H1 (cell line): ENCODE measurements around the gene LYRM4. TPM values are rescaled to one million over a fixed set of nuclear protein-coding genes. Genes with fewer than 3 reads are reported as not detected.

Experiments
- CTCF ChIA-PET: fragments of 300-600 bp; sonication (Branson Sonifier 250); formaldehyde crosslinking; loops from one replicate; lab custom pipeline; 2021; ENCODE audit not compliant: partially characterized antibody; lab: Charles Lee
- POLR2A ChIA-PET: fragments of 300-600 bp; sonication (Branson Sonifier 250); formaldehyde crosslinking; loops from one replicate; lab custom pipeline; 2021; ENCODE audit warnings: inconsistent platforms; ENCODE audit not compliant: partially characterized antibody; lab: Charles Lee
- DNase-seq, 2 experiments: peaks; one replicate each; pipeline versions ENCODE4 v3.0.0 to v3.0.0-alpha.2; 2010 to 2022; ENCODE audit warnings: low spot score in 2 of 2, low read depth in 1 of 2, mixed read lengths in 1 of 2
- FAIRE-seq: peaks from 2 replicates; lab custom pipeline; 2011; peaks lifted over from hg19 to GRCh38; lab: Jason Lieb, UNC
- H2AFZ ChIP-seq: 2 replicates; pipeline ENCODE4 v1.8.1; 2012; ENCODE audit warnings: low read length, inconsistent platforms
- H2AK5ac ChIP-seq: 2 replicates; pipeline ENCODE4 v1.6.1; 2013; ENCODE audit warnings: low read depth, low read length
- H2BK120ac ChIP-seq: replicated peaks from 2 replicates; pipeline ENCODE3; 2013; ENCODE audit warnings: low read depth, low read length, inconsistent platforms
- H2BK12ac ChIP-seq: 2 replicates; pipeline ENCODE4 v1.6.1; 2013; ENCODE audit warnings: low read depth, low read length
- H2BK15ac ChIP-seq: 2 replicates; pipeline ENCODE4 v1.6.1; 2013; ENCODE audit warnings: low read length
- H2BK20ac ChIP-seq: 2 replicates; pipeline ENCODE4 v1.6.1; 2013; ENCODE audit warnings: low read length
- H2BK5ac ChIP-seq: 2 replicates; pipeline ENCODE4 v1.6.1; 2013; ENCODE audit warnings: low read depth, low read length
- H3K14ac ChIP-seq: 2 replicates; pipeline ENCODE4 v1.6.1; 2013; ENCODE audit warnings: inconsistent platforms; ENCODE audit not compliant: insufficient read length
- H3K18ac ChIP-seq: 2 replicates; pipeline ENCODE4 v1.6.1; 2013; ENCODE audit warnings: low read length; ENCODE audit errors: extremely low read depth
- H3K23ac ChIP-seq: 2 replicates; pipeline ENCODE4 v1.6.1; 2013; ENCODE audit warnings: inconsistent platforms; ENCODE audit not compliant: insufficient read length
- H3K23me2 ChIP-seq: 2 replicates; pipeline ENCODE4 v1.6.1; 2013; ENCODE audit warnings: low read depth, low read length
- H3K27ac ChIP-seq: 2 replicates; pipeline ENCODE4 v1.6.1; 2011; ENCODE audit warnings: low read depth, low read length, inconsistent platforms
- H3K27me3 ChIP-seq, 4 experiments: replicated peaks in 1 of 4; 1 replicate in 1 of 4; 2 replicates in 3 of 4; pipeline versions ENCODE4 v1.6.1 to v1.8.1; 2011 to 2013; ENCODE audit warnings: low read length in 3 of 4, mild to moderate bottlenecking in 3 of 4, inconsistent platforms in 2 of 4, mixed read lengths in 2 of 4, moderate library complexity in 1 of 4; ENCODE audit not compliant: control insufficient read depth in 3 of 4, insufficient read depth in 3 of 4; ENCODE audit errors: extremely low read depth in 1 of 4
- H3K36me3 ChIP-seq, 4 experiments: 2 replicates each; pipeline versions ENCODE4 v1.6.1 to v1.8.1; 2011 to 2013; ENCODE audit warnings: mild to moderate bottlenecking in 4 of 4, low read length in 3 of 4, moderate library complexity in 2 of 4, control low read depth in 1 of 4, inconsistent platforms in 1 of 4; ENCODE audit not compliant: insufficient read depth in 4 of 4, control insufficient read depth in 2 of 4
- H3K4ac ChIP-seq: replicated peaks from 2 replicates; pipeline ENCODE3; 2013; ENCODE audit warnings: low read length, low read depth, mixed read lengths, inconsistent platforms; ENCODE audit not compliant: insufficient read length
- H3K4me1 ChIP-seq, 4 experiments: replicated peaks in 1 of 4; 1 replicate in 1 of 4; 2 replicates in 3 of 4; pipeline versions ENCODE4 v1.6.1 to v1.8.1; 2011 to 2013; ENCODE audit warnings: low read length in 3 of 4, inconsistent platforms in 2 of 4, mixed read lengths in 1 of 4; ENCODE audit not compliant: insufficient read depth in 4 of 4, control insufficient read depth in 3 of 4
- H3K4me2 ChIP-seq, 2 experiments: 2 replicates each; pipeline versions ENCODE4 v1.6.1 to v1.8.1; 2011 to 2013; ENCODE audit warnings: low read depth in 2 of 2, low read length in 2 of 2, control low read depth in 1 of 2, inconsistent platforms in 1 of 2, mild to moderate bottlenecking in 1 of 2; ENCODE audit not compliant: insufficient read depth in 1 of 2
- H3K4me3 ChIP-seq, 4 experiments: fragments of 200-600, 300-600 bp in 1 of 4; sonication (generic), shearing (Covaris generic), sonication (Bioruptor Twin) in 1 of 4; 2 replicates each; pipeline versions ENCODE4 v1.5.1 to v1.8.1; 2011 to 2016; ENCODE audit warnings: low read length in 4 of 4, low read depth in 3 of 4, control low read depth in 2 of 4, inconsistent platforms in 2 of 4, mild to moderate bottlenecking in 2 of 4, mixed read lengths in 1 of 4, moderate library complexity in 1 of 4; ENCODE audit not compliant: insufficient read depth in 2 of 4; ENCODE audit errors: extremely low read depth in 1 of 4
- H3K56ac ChIP-seq: replicated peaks from 2 replicates; pipeline ENCODE3; 2013; ENCODE audit warnings: low read depth, mild to moderate bottlenecking, mixed read lengths, low read length, inconsistent platforms; ENCODE audit not compliant: insufficient read length
- H3K79me1 ChIP-seq: 2 replicates; pipeline ENCODE4 v1.6.1; 2013; ENCODE audit warnings: low read depth, low read length, control low read depth
- H3K79me2 ChIP-seq, 2 experiments: 2 replicates each; pipeline versions ENCODE4 v1.6.1 to v1.8.1; 2012 to 2013; ENCODE audit warnings: low read length in 2 of 2, mild to moderate bottlenecking in 2 of 2, inconsistent platforms in 1 of 2; ENCODE audit not compliant: insufficient read depth in 2 of 2, control insufficient read depth in 1 of 2
- H3K9ac ChIP-seq, 4 experiments: replicated peaks in 1 of 4; 1 replicate in 1 of 4; 2 replicates in 3 of 4; pipeline versions ENCODE4 v1.6.1 to v1.8.1; 2011 to 2013; ENCODE audit warnings: low read depth in 3 of 4, low read length in 3 of 4, control low read depth in 2 of 4, mild to moderate bottlenecking in 2 of 4, moderate library complexity in 2 of 4, inconsistent platforms in 1 of 4; ENCODE audit errors: extremely low read depth in 1 of 4
- H3K9me3 ChIP-seq, 2 experiments: 2 replicates each; pipeline versions ENCODE4 v1.6.1 to v1.8.1; 2012 to 2013; ENCODE audit warnings: mild to moderate bottlenecking in 2 of 2, moderate library complexity in 2 of 2, control low read depth in 1 of 2, inconsistent platforms in 1 of 2, low read depth in 1 of 2, low read length in 1 of 2, mixed read lengths in 1 of 2; ENCODE audit not compliant: insufficient read depth in 2 of 2
- H4K20me1 ChIP-seq, 2 experiments: replicated peaks in 1 of 2; 2 replicates each; pipeline versions ENCODE3 to v1.8.1; 2011 to 2013; ENCODE audit warnings: inconsistent platforms in 2 of 2, low read length in 2 of 2, mild to moderate bottlenecking in 1 of 2; ENCODE audit not compliant: insufficient read depth in 2 of 2, control insufficient read depth in 1 of 2
- H4K5ac ChIP-seq: 2 replicates; pipeline ENCODE4 v1.6.1; 2013; ENCODE audit warnings: low read length, low read depth, mixed read lengths, inconsistent platforms; ENCODE audit not compliant: insufficient read length
- H4K8ac ChIP-seq: 2 replicates; pipeline ENCODE4 v1.8.0; 2013; ENCODE audit warnings: mild to moderate bottlenecking, moderate library complexity, low read length, inconsistent platforms; ENCODE audit not compliant: insufficient read depth; ENCODE audit errors: extremely low read depth
- H4K91ac ChIP-seq: replicated peaks from 2 replicates; pipeline ENCODE3; 2013; ENCODE audit warnings: low read length, mixed read lengths, inconsistent platforms; ENCODE audit not compliant: insufficient read length
- CBX8 ChIP-seq: fragments of 300-800, 300-1000 bp; sonication (generic); IDR thresholded peaks from 2 replicates; pipeline ENCODE4 v1.7.1; 2016; ENCODE audit warnings: low read depth, low read length, borderline replicate concordance
- KDM1A ChIP-seq: fragments of 200-600, 300-600 bp; sonication (generic); IDR thresholded peaks from 2 replicates; pipeline ENCODE4 v1.7.1; 2016; ENCODE audit warnings: mild to moderate bottlenecking, low read length, borderline replicate concordance
- MAFK ChIP-seq: IDR thresholded peaks from 2 replicates; pipeline ENCODE4 v1.6.1; 2012; ENCODE audit warnings: low read depth, mild to moderate bottlenecking, improper control_type of control experiment, low read length
- MAX ChIP-seq: IDR thresholded peaks from 2 replicates; pipeline ENCODE4 v1.6.1; 2012; ENCODE audit warnings: inconsistent platforms
- POU5F1 ChIP-seq: IDR thresholded peaks from 2 replicates; pipeline ENCODE4 v1.6.1; 2011; ENCODE audit warnings: low read depth, mild to moderate bottlenecking, low read length, moderate library complexity
- RAD21 ChIP-seq, 2 experiments: IDR thresholded peaks in 1 of 2; conservative IDR thresholded peaks in 1 of 2; 2 replicates each; pipeline ENCODE4 v1.6.1; 2011; ENCODE audit warnings: low read depth in 2 of 2, low read length in 2 of 2, improper control_type of control experiment in 1 of 2, inconsistent platforms in 1 of 2, mild to moderate bottlenecking in 1 of 2, moderate library complexity in 1 of 2
- SIN3A ChIP-seq, 2 experiments: IDR thresholded peaks in 1 of 2; conservative IDR thresholded peaks in 1 of 2; 2 replicates each; pipeline ENCODE4 v1.6.1; 2011 to 2012; ENCODE audit warnings: low read length in 2 of 2, improper control_type of control experiment in 1 of 2, low read depth in 1 of 2, mild to moderate bottlenecking in 1 of 2
- YY1 ChIP-seq: IDR thresholded peaks from 2 replicates; pipeline ENCODE4 v1.6.1; 2011; ENCODE audit warnings: low read depth, mild to moderate bottlenecking, low read length
- WGBS, 2 experiments: shearing (Covaris generic) in 1 of 2; methylation state at CpG; one replicate each; pipeline versions ENCODE4 v1.1.6 to v1.1.7; 2013 to 2015; ENCODE audit warnings: low lambda C conversion rate in 2 of 2, mixed read lengths in 2 of 2, inconsistent platforms in 1 of 2, low coverage in 1 of 2, missing lambda C conversion rate in 1 of 2; ENCODE audit not compliant: insufficient replicate concordance in 2 of 2, insufficient coverage in 1 of 2, insufficient read length in 1 of 2; ENCODE audit errors: extremely low coverage in 1 of 2, missing lambda C conversion rate in 1 of 2; 5-methylcytosine and 5-hydroxymethylcytosine counted together
- polyA plus RNA-seq, 7 experiments: library from polyadenylated mRNA; depleted of rRNA in 3 of 7; stranded (reverse) in 5 of 7; unstranded in 2 of 7; fragments of >200 nt in 5 of 7; fragments of 200-250 nt in 2 of 7; gene quantifications; 1 replicate in 5 of 7; 2 replicates in 1 of 7; 4 replicates in 1 of 7; pipeline versions ENCODE4 v1.2.1 to v1.2.3, GENCODE V29; 2011 to 2013; ENCODE audit warnings: missing spikeins in 2 of 7, mixed read lengths in 2 of 7
- total RNA-seq: library from RNA; stranded (reverse); fragmentation: NEBNext Ultra II Directional; extraction: Animal tissue kit (Norgen Biotek cat#: 25700); gene quantifications from 2 replicates; pipeline ENCODE4 v1.2.1, GENCODE V29; 2021
- TF ChIP-seq, protein P1 (sequence below), 3 experiments: IDR thresholded peaks; 1 replicate in 2 of 3; 2 replicates in 1 of 3; pipeline versions ENCODE4 v1.5.1 to v1.6.1; 2011; ENCODE audit warnings: low read length in 3 of 3, mild to moderate bottlenecking in 3 of 3, inconsistent platforms in 2 of 3, low read depth in 1 of 3, moderate library complexity in 1 of 3; ENCODE audit not compliant: insufficient read depth in 1 of 3; ENCODE audit errors: control extremely low read depth in 1 of 3

LYRM4 gene
- total and polyA plus RNA-seq, 2 of the 8 experiments (the other 6 are each of a cell fraction or from before 2014, with no cell fraction given): 56.6 to 62.8 TPM

DNA sequence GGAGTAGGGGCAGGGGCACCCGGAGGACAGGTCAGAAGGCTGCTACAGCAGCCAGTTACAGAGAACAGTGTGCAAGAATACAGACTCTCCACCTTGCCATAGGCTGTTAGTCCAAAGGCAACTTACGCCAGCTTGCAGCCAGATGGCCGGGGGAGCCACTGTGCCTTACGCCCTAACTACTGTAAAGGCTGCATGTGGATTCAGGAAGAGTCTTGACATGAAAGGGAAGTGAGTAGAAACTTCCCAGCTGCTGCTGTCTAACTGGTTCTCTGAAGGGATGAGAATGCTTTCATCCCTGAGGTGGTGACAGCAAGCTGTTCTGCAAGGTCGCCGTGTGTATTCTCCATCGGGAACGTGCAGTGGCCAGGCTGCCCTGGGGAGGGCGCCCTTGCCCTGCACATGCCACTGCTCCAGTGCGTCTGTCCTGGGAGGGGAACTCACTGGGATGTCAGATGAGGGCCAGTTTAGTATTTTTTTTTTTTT lies 46.1 kb downstream of the LYRM4 start:
- no peak overlapping the region for H2AK5ac ChIP-seq
- H4K8ac ChIP-seq: no peak overlapping the region
- no peak overlapping the region for H2BK5ac ChIP-seq
- H3K4me3 ChIP-seq: no peak overlapping the region
- H3K27ac ChIP-seq: no peak overlapping the region
- H3K27me3 ChIP-seq: no peaks in the 10 kb centered on the region
- no peak overlapping the region for H2BK20ac ChIP-seq
- TF ChIP-seq, protein P1, sequence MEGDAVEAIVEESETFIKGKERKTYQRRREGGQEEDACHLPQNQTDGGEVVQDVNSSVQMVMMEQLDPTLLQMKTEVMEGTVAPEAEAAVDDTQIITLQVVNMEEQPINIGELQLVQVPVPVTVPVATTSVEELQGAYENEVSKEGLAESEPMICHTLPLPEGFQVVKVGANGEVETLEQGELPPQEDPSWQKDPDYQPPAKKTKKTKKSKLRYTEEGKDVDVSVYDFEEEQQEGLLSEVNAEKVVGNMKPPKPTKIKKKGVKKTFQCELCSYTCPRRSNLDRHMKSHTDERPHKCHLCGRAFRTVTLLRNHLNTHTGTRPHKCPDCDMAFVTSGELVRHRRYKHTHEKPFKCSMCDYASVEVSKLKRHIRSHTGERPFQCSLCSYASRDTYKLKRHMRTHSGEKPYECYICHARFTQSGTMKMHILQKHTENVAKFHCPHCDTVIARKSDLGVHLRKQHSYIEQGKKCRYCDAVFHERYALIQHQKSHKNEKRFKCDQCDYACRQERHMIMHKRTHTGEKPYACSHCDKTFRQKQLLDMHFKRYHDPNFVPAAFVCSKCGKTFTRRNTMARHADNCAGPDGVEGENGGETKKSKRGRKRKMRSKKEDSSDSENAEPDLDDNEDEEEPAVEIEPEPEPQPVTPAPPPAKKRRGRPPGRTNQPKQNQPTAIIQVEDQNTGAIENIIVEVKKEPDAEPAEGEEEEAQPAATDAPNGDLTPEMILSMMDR (IDR thresholded peaks at IDR 0.05; ENCODE audit: control extremely low read depth in 1 of 3, insufficient read depth in 1 of 3, low read depth in 1 of 3, low read length in 3 of 3): peak; percentile 96 to 100 (median 98)
- 0 out of 2 replicates have a peak, but pooled peaks have one; percentile 44 for TF ChIP-seq YY1
- 0 out of 4 replicates have a peak, but pooled peaks of 1 of the 2 experiments have one; percentile 51 for TF ChIP-seq SIN3A (conservative IDR thresholded peaks at IDR 0.05 in 1 of 2, IDR thresholded peaks at IDR 0.05 in 1 of 2; ENCODE audit: low read depth in 1 of 2, low read length in 2 of 2)
- TF ChIP-seq KDM1A: no peak
- peak; percentile 98 to 99 for TF ChIP-seq RAD21 (IDR thresholded peaks at IDR 0.05 in 1 of 2, conservative IDR thresholded peaks at IDR 0.05 in 1 of 2; ENCODE audit: low read depth in 2 of 2, low read length in 2 of 2)
- 0 out of 2 replicates have a peak, but pooled peaks have one; percentile 6 for TF ChIP-seq POU5F1
- no peak for TF ChIP-seq CBX8
- TF ChIP-seq MAFK: peak; percentile 4; the same call in 1 of the 2 replicates
- peak; percentile 77 for TF ChIP-seq MAX
- H3K23ac ChIP-seq: no peak overlapping the region
- H3K4me1 ChIP-seq: 0 out of 7 replicates have a peak, but pooled peaks cover 0 to 2% (median 0%) of the 10 kb centered on the region in 4 experiments
- CTCF ChIA-PET: interaction anchor here (0.6 to 11.9 kb wide), 44 partner anchors 8 to 1042 kb away, joined by 3 to 129 read pairs (median 4); no protein-coding TSS in a partner anchor
- H3K4me2 ChIP-seq: no peak overlapping the region
- H3K36me3 ChIP-seq: peaks cover 3 to 15% (median 11%) of the 10 kb centered on the region in 4 experiments
- H3K9ac ChIP-seq: no peak overlapping the region
- no peak overlapping the region for H3K14ac ChIP-seq
- H2AFZ ChIP-seq: no peak overlapping the region
- H3K18ac ChIP-seq: no peak overlapping the region
- H4K91ac ChIP-seq: no peak overlapping the region
- peaks cover 2 to 3% of the 10 kb centered on the region in 2 experiments for H4K20me1 ChIP-seq
- H2BK120ac ChIP-seq: no peak overlapping the region
- WGBS, 2 experiments: 54% methylated on average over 10 of the region's 10 CpGs; no CpG with 5 or more reads in 1 of the 2 experiments
- H3K79me2 ChIP-seq: no peaks in the 10 kb centered on the region
- POLR2A ChIA-PET: interaction anchor here (0.6 kb wide), 1 partner anchor 421 kb away, joined by 3 read pairs; no protein-coding TSS in a partner anchor
- H2BK15ac ChIP-seq: no peak overlapping the region
- no peaks in the 10 kb centered on the region for H3K9me3 ChIP-seq
- no peak overlapping the region for H3K56ac ChIP-seq
- no peaks in the 10 kb centered on the region for H3K23me2 ChIP-seq
- H3K79me1 ChIP-seq: no peaks in the 10 kb centered on the region; the same call in 1 of the 2 replicates
- FAIRE-seq: peak; percentile 81
- no peak overlapping the region for H2BK12ac ChIP-seq
- peak; percentile 41 to 90 for DNase-seq
- no peak overlapping the region for H4K5ac ChIP-seq
- no peak overlapping the region for H3K4ac ChIP-seq
